AG08395 (cell line): Measurements from ENCODE around the gene LYRM9.
"Not testable (repeated sequence)": the region's sequence is repeated elsewhere in the genome, so short reads cannot be mapped to it uniquely, and the experiment has no call there.

Experiments
- DNase-seq: peaks from one replicate; pipeline ENCODE4 v3.0.0; 2012; ENCODE audit warnings: mixed read lengths, low spot score

LYRM9 gene

GRCh38 chr17:27873746-27874145, 19.4 kb downstream of the LYRM9 start:
- no peak for DNase-seq

DNA sequence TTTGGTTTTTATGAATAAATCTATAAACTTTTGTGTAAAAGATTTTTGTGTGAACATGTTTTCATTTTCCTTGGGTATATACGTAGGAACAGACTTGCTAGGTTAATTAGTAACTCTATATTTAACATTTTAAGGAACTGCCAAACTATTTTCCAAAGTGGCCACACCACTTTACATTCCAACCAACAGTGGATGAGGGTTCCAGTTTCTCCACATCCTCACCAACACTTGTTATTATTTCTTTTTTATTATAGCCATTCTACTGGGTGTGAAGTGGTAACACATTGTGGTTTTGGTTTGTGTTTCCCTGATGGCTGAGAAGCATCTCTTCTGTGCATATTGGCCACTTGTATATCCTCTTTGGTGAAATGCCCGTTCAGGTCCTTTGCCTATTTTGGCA, 20.0 kb downstream of the LYRM9 start:
- DNase-seq: no peak

DNA sequence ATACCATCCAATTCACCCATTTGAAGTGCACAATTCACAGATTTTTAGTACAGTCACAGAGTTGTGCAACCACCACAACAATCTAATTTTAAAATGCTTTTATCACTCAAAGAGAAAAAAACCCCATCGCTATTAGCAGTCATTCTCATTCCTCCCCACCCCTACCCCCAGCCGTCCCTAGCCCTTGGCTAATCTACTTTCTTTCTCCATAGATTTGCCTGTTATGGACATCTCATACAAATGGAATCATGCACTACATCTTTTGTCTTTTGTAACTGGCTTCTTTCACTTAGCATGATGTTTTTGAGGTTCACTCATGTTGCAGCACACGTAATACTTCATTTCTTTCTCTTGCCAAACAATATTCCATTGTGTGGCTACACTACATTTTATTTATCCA, 20.4 kb downstream of the LYRM9 start:
- no peak for DNase-seq

DNA sequence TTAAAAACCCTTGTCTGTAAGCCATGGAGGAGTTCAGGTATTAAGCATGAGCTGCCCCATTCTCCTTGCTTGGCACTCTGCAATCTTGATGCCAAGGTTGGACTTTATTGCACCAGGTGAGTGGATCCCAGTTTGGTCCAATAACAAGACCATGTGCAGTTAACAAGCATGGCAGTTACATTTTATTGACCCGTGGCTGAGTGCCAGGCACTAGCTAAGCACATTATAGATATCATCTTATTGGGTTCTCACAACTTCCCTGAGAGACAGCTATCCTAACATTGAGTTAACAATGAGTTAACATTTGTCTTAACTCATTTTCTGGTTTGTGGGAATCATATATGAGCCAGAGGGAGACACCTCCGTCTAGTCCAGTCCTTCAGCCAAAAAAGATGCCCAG, 21.8 kb downstream of the LYRM9 start:
- DNase-seq: no peak

DNA sequence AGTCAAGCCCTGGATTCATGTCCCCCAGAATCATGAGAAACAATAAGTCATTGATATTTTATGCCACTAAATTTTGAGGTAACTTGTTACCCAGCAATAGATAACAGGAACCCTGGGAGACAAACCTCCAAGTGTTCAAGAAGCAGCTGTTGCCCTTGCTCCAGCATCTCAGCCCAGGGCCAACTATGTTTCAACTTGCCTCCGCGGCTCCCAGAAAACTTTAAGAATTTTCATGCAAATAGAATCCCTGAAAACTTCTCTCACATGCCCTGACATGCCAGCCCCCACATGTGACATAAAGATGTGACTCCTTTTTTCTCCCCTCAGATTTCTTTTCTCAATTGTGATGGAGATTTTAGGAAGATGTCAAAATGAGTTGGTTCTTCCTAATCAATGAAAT, 22.8 kb downstream of the LYRM9 start:
- no peak for DNase-seq

DNA sequence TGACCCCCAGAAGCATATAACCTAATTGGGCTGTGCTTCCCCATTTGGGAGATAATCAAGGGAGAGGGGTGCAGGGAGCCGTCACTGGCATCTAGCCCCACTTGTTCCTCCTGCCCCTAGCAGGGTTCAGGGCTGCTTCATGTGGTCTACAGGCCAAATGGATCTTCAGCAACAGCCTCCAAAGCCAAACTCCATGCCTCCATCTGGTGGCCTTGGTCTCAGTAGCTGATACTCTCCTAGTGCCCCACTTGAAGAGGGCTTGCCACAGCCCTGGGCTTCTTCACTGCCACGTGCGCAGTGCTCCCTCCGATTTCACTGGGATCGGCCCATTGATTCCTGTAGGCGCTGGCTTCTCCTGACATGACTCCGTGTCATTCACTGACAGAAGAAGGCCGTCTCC, 24.6 kb downstream of the LYRM9 start:
- DNase-seq: no peak

DNA sequence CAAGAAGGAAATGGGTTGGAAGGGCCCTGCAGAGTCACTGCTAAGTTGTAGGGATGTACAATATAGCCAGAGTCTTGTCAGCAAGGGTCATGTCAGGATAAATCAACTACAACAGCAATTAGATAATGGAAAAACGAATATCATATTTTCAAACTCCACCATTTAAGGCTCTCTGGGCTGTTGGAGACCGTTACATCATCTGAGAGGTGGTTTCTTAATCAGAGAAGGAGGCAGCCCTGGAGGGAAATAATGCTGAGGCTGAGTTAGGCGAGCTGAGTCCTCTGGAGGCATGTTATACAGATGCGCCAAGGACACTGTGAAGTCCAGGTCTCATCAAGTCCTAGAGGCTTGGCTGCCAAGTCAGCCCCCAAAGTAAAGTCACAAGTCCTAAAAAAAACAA, 30.3 kb downstream of the LYRM9 start:
- DNase-seq: no peak

DNA sequence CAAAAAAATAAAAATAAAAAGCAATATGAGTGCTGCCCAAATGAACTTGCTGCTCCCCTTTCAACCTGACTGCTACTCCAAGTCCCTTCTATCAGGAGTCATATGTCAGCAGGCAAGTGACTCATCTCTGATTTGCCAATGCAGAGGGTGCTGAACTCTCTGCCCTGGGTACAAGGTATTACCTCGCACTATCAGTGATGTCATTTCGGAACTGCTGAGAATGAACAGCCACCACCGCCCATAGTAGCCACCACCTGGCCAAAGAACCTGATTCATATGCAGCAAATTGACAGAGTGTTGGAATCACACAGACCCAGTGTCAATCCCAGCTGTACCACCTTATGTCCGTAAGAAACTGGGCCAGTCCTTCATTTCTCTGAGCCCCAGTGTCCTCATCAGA, 31.2 kb downstream of the LYRM9 start:
- no peak for DNase-seq

DNA sequence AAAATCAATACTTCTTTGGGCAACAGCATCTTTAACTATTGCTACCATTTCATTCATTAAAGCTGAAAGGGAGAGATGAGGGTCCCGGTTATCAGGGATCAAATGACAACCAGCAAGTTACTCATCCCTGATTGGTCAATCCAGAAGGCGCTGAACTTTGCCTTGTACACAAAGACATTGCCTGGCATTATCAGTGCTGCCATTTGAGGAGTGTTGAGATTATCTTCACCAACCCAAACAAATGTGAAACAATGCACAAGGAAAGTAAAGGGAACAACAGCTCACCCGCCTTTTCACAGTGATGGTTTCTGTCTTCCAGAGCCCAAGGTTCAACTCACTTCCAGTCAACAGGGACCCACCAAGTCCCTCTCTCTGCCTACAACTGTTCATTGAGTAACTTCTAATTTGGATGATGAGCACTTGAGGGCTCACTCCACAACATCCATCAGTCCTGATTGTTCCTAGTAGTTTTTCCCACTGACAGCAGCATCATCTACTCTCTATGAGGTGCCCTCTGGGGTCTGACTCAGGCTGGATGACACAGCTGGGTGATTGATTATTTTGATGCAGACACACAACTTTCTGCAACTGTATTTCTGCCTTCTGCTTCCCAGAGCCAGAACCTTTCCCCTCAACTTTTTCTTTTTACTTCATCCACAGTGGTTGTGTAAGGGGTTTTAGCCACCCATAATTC, 32.0 kb downstream of the LYRM9 start:
- no peak for DNase-seq

- DNase-seq: no peak
Observed at GRCh38 chr17:27858621-27859305, 34.4 kb downstream of the LYRM9 start.

DNA sequence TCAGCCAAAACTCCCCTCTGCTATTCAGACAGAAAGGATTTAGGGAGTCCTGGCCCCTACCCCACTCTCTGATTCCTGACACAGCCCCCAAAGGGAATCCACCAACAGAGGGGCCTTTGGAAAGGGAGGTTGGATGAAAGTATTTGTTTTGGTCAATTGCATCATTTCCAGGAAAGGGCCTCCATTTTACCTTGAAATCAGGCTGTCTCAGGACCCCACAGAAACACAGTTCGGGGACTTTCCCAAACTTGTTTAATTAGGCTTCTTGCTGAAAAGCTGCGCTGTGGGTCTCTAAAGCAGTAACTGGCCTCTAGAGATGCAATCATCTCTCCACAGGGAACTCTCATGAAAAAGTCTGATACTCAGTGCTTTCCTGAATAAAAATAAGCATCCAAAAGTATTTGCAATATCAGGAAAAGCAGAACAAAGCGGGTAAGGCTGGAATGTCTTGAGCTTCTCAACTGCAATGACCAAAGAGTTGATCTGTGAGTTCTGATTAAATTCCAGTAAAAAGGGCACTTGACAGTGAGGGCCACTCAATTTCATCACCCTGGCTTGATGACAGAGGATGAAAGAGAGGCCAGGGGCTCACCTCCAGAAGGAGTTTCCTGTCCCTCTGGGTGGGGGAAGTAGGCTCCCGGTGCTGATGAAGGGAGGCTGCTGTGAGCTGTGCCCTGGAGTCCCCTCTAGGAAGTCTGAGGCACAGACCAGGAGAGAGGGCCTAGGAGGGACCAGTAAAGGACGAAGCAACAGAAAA, 36.3 kb downstream of the LYRM9 start:
- DNase-seq: no peak

- no peak for DNase-seq
Observed at GRCh38 chr17:27855454-27855853, 37.7 kb downstream of the LYRM9 start.

DNA sequence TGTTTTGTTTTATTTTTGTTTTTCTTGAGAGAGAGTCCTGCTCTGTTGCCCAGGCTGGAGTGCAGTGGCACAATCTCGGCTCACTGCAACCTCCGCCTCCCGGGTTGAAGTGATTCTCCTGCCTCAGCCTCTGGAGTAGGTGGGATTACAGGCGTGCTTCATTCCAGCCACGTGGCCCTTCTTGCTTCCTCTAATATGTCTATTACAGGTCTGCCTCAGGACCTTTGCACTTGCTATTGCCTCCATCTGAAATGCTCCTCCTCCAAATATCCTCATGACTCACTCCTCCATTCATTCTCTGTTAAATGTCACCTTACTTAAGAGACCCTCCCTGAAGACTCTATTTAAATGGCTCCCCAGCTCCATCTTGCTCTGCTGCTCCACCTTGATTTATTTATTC, 39.0 kb downstream of the LYRM9 start:
- no peak for DNase-seq

DNA sequence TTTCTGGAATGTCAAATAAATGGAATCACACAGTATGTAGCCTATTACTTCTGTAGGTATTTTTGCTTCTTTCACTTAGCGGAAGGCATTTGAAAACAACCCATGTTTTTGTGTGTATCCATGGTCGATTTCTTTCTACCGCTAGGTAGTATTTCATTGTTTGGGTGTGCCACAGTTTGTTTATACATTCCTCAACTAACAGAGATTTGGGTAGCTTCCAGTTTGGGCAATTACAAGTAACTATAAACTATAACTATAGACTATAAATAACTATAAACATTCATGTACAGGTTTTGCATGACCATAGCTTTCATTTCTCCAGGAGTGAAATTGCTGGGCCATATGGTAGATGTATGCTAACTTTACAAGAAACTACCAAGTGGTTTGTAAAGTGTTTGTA, 40.1 kb downstream of the LYRM9 start:
- no peak for DNase-seq

GRCh38 chr17:27849474-27850185, 43.5 kb downstream of the LYRM9 start:
- no peak for DNase-seq

GRCh38 chr17:27848931-27849330, 44.2 kb downstream of the LYRM9 start:
- DNase-seq: no peak

GRCh38 chr17:27846808-27847307, 46.3 kb downstream of the LYRM9 start:
- DNase-seq: not testable (repeated sequence)

GRCh38 chr17:27846042-27846655, 47.0 kb downstream of the LYRM9 start:
- no peak for DNase-seq

DNA sequence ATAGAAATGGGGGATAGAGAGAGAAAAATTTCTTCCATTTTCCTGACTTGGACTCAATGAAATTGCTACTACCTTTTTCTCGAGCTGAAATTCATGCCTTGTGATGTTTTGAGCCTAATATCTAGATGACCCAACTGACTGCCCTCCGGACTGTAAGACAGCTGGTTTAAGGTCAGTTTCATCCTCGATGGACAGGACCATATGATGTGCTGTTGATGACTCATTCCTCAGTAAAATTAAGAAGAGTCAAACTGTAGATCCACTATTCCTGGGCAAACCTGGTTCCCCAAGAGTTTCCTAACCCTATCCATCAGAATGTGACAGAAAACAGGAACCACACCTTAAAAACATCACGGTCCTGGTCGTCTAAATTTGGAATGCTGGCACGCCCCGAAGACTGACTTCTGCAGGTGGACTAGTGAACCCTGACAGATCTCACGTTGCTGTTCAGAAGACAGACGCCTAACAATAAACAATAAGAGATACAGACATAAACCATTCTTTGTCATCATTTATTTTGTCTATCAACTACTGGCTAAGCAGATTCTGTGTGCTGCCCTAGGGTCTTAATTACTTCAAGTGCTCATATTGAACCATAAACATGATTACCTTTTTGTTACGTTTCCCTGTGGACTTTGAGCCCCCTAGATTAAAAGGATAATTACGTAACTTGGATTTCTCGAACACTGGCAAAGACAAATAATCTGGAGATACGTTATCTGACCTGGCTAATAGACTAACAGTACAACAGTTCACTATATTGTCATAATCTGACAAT, 47.7 kb downstream of the LYRM9 start:
- no peak for DNase-seq

- no peak for DNase-seq
Observed at GRCh38 chr17:27840688-27841087, 52.5 kb downstream of the LYRM9 start.

- DNase-seq: not testable (repeated sequence)
Observed at GRCh38 chr17:27840406-27840678, 52.8 kb downstream of the LYRM9 start.
